Endothelial cell of umbilical vein (primary cell): Measurements from ENCODE around the gene PLA2G6. TPM values are rescaled to one million over a fixed set of nuclear protein-coding genes. Genes with fewer than 3 reads are reported as not detected.

Experiments
- BruUV-seq: library from RNA; stranded (reverse); fragments of 400-500 nt; replicated peaks from 2 replicates; lab custom pipeline; 2021; lab: Mats Ljungman, UMichigan
- CTCF ChIA-PET: fragments of 300-600, 350-600 bp; sonication (Branson Sonifier 250); formaldehyde crosslinking; loops from one replicate; lab custom pipeline; 2021; ENCODE audit warnings: antibody characterized with exemption, inconsistent platforms; lab: Charles Lee
- POLR2A ChIA-PET: fragments of 300-600, 350-600 bp; sonication (Branson Sonifier 250); formaldehyde crosslinking; loops from one replicate; lab custom pipeline; 2021; ENCODE audit warnings: antibody characterized with exemption, inconsistent platforms; lab: Charles Lee
- DNase-seq: peaks from one replicate; pipeline ENCODE4 v3.0.0-alpha.2; 2011; ENCODE audit warnings: low read depth, low spot score
- FAIRE-seq: peaks from 2 replicates; lab custom pipeline; 2011; peaks lifted over from hg19 to GRCh38; lab: Jason Lieb, UNC
- H2AFZ ChIP-seq: 2 replicates; pipeline ENCODE4 v1.6.0; 2012; ENCODE audit warnings: low read depth, low read length, control low read depth, inconsistent platforms
- H3K27ac ChIP-seq: 2 replicates; pipeline ENCODE4 v1.5.1; 2011; ENCODE audit warnings: low read depth, mild to moderate bottlenecking, control low read depth, low read length, moderate library complexity; ENCODE audit not compliant: insufficient read depth
- H3K27me3 ChIP-seq, 2 experiments: 2 replicates each; pipeline versions ENCODE4 v1.6.0 to v1.6.1; 2011; ENCODE audit warnings: low read length in 2 of 2, mixed read lengths in 1 of 2; ENCODE audit not compliant: control insufficient read depth in 2 of 2, insufficient read depth in 2 of 2
- H3K36me3 ChIP-seq, 2 experiments: 2 replicates in 1 of 2; 3 replicates in 1 of 2; pipeline ENCODE4 v1.5.1; 2011; ENCODE audit warnings: low read length in 2 of 2, mild to moderate bottlenecking in 1 of 2, moderate library complexity in 1 of 2; ENCODE audit not compliant: control insufficient read depth in 2 of 2, insufficient read depth in 2 of 2; ENCODE audit errors: extremely low read depth in 1 of 2
- H3K4me1 ChIP-seq: 3 replicates; pipeline ENCODE4 v1.5.1; 2011; ENCODE audit warnings: mild to moderate bottlenecking, low read length; ENCODE audit not compliant: control insufficient read depth, insufficient read depth; ENCODE audit errors: extremely low read depth
- H3K4me2 ChIP-seq: 2 replicates; pipeline ENCODE4 v1.6.1; 2011; ENCODE audit warnings: low read length, control low read depth, mixed read lengths; ENCODE audit not compliant: insufficient read depth
- H3K4me3 ChIP-seq, 3 experiments: fragments of 200-600 bp in 1 of 3; sonication (generic), shearing (Covaris generic) in 1 of 3; replicated peaks in 1 of 3; 2 replicates each; pipeline ENCODE4 v1.5.1; 2011 to 2016; ENCODE audit warnings: control low read depth in 3 of 3, low read length in 3 of 3, mild to moderate bottlenecking in 2 of 3, inconsistent platforms in 1 of 3, low read depth in 1 of 3, moderate library complexity in 1 of 3; ENCODE audit not compliant: insufficient read depth in 1 of 3
- H3K79me2 ChIP-seq: 2 replicates; pipeline ENCODE4 v1.6.0; 2012; ENCODE audit warnings: low read length, inconsistent platforms; ENCODE audit not compliant: control insufficient read depth, insufficient read depth
- H3K9ac ChIP-seq: replicated peaks from 2 replicates; pipeline ENCODE3; 2011; ENCODE audit warnings: low read length, control low read depth; ENCODE audit not compliant: insufficient read depth; ENCODE audit errors: extremely low read depth
- H3K9me1 ChIP-seq: replicated peaks from 3 replicates; pipeline ENCODE4 v1.6.0; 2011; ENCODE audit warnings: mild to moderate bottlenecking, low read length; ENCODE audit not compliant: control insufficient read depth, insufficient read depth; ENCODE audit errors: extremely low read depth
- H3K9me3 ChIP-seq: replicated peaks from 2 replicates; pipeline ENCODE4 v1.5.1; 2012; ENCODE audit warnings: low read length, inconsistent platforms; ENCODE audit not compliant: control insufficient read depth, insufficient read depth
- H4K20me1 ChIP-seq: replicated peaks from 2 replicates; pipeline ENCODE3; 2011; ENCODE audit warnings: mild to moderate bottlenecking, low read length; ENCODE audit not compliant: control insufficient read depth, insufficient read depth; ENCODE audit errors: extremely low read depth
- EZH2 ChIP-seq: IDR thresholded peaks from 2 replicates; pipeline ENCODE4 v1.6.1; 2012; ENCODE audit warnings: borderline replicate concordance, low read depth, mild to moderate bottlenecking, moderate library complexity, low read length, inconsistent platforms; ENCODE audit not compliant: severe bottlenecking
- GATA2 ChIP-seq: IDR thresholded peaks from 2 replicates; pipeline ENCODE4 v1.7.0; 2011; ENCODE audit warnings: low read depth, mild to moderate bottlenecking, moderate library complexity, mixed read lengths, low read length; ENCODE audit not compliant: insufficient read length, insufficient read depth
- MYC ChIP-seq: IDR thresholded peaks from one replicate; pipeline ENCODE4 v1.6.1; 2011; ENCODE audit warnings: mild to moderate bottlenecking, low read depth, low read length
- dilution Hi-C: fragments of 300-500 bp; cut with MboI; formaldehyde crosslinking; loops from one replicate; pipeline ENCODE4 v1.15.0; 2019; ENCODE audit warnings: low sequenced_read_pairs; ENCODE audit not compliant: extremely low pct_ligation_motif_present
- intact Hi-C: fragments of 100-400 bp; cut with micrococcal nuclease; formaldehyde crosslinking; loops from one replicate; pipeline ENCODE4 v1.10.0; 2022
- polyA plus RNA-seq, 4 experiments: library from polyadenylated mRNA; depleted of rRNA in 3 of 4; stranded (reverse) in 3 of 4; unstranded in 1 of 4; fragments of >200 nt; gene quantifications; 2 replicates each; pipeline versions ENCODE4 v1.2.1 to v1.2.3, GENCODE V29; 2011 to 2012; ENCODE audit warnings: missing spikeins in 1 of 4
- total RNA-seq: library from RNA; stranded (reverse); gene quantifications from 2 replicates; pipeline ENCODE4 v1.2.3, GENCODE V29; 2021
- TF ChIP-seq, protein P1 (sequence below), 2 donors: IDR thresholded peaks; 1 replicate in 1 of 2; 2 replicates in 1 of 2; pipeline ENCODE4 v1.5.1; 2011; ENCODE audit warnings: low read length in 2 of 2, mild to moderate bottlenecking in 2 of 2, moderate library complexity in 2 of 2, control low read depth in 1 of 2, inconsistent platforms in 1 of 2, low read depth in 1 of 2; ENCODE audit not compliant: insufficient read depth in 1 of 2; ENCODE audit errors: extremely low read depth in 1 of 2

Gene PLA2G6
- total and polyA plus RNA-seq, 2 donors (not counting 3 experiments of a cell fraction or from before 2014, with no cell fraction given) = 6.6 to 10.3 TPM

GRCh38 chr22:38211556-38211955 is 29.9 kb upstream of the PLA2G6 start:
- BruUV-seq = no TSS peak
- no peak for DNase-seq
- H3K9me1 ChIP-seq = no peaks in the 10 kb centered on the region
- peaks cover 74% of the 10 kb centered on the region for H3K79me2 ChIP-seq
- H3K27ac ChIP-seq = no peak overlapping the region
- TF ChIP-seq MYC = no peak
- TF ChIP-seq, protein P1, sequence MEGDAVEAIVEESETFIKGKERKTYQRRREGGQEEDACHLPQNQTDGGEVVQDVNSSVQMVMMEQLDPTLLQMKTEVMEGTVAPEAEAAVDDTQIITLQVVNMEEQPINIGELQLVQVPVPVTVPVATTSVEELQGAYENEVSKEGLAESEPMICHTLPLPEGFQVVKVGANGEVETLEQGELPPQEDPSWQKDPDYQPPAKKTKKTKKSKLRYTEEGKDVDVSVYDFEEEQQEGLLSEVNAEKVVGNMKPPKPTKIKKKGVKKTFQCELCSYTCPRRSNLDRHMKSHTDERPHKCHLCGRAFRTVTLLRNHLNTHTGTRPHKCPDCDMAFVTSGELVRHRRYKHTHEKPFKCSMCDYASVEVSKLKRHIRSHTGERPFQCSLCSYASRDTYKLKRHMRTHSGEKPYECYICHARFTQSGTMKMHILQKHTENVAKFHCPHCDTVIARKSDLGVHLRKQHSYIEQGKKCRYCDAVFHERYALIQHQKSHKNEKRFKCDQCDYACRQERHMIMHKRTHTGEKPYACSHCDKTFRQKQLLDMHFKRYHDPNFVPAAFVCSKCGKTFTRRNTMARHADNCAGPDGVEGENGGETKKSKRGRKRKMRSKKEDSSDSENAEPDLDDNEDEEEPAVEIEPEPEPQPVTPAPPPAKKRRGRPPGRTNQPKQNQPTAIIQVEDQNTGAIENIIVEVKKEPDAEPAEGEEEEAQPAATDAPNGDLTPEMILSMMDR (IDR thresholded peaks at IDR 0.05; ENCODE audit: extremely low read depth in 1 of 2, insufficient read depth in 1 of 2, low read depth in 1 of 2, low read length in 2 of 2) = no peak
- TF ChIP-seq GATA2 = no peak
- intact Hi-C loops = no loop called here
- no peaks in the 10 kb centered on the region for H3K27me3 ChIP-seq
- FAIRE-seq = no peak
- ChIA-PET POLR2A (no interaction called here), CTCF (interaction anchor here (1.7 to 2.3 kb wide), 3 partner anchors 97 to 159 kb away, joined by 6 to 16 read pairs (median 7); no protein-coding TSS in a partner anchor)
- no peak overlapping the region for H3K4me3 ChIP-seq
- H3K4me2 ChIP-seq = no peak overlapping the region
- peaks cover 9% of the 10 kb centered on the region for H3K4me1 ChIP-seq
- H3K36me3 ChIP-seq = peaks cover 19 to 21% of the 10 kb centered on the region in 2 experiments
- H4K20me1 ChIP-seq = no peaks in the 10 kb centered on the region
- dilution Hi-C loops = no loop called here
- H3K9me3 ChIP-seq = no peaks in the 10 kb centered on the region
- no peak overlapping the region for H3K9ac ChIP-seq
- no peak overlapping the region for H2AFZ ChIP-seq

GRCh38 chr22:38208551-38208968 is 26.9 kb upstream of the PLA2G6 start:
- no peak overlapping the region for H3K4me2 ChIP-seq
- dilution Hi-C loops = no loop called here
- no TSS peak for BruUV-seq
- peaks cover 22% of the 10 kb centered on the region for H3K4me1 ChIP-seq
- intact Hi-C loops = no loop called here
- no peak overlapping the region for H3K27ac ChIP-seq
- ChIA-PET POLR2A (no interaction called here), CTCF (interaction anchor here (0.9 to 1.4 kb wide), 4 partner anchors 10 to 110 kb away, joined by 3 to 5 read pairs (median 3); no protein-coding TSS in a partner anchor)
- no peak overlapping the region for H3K9ac ChIP-seq
- DNase-seq (no peak), FAIRE-seq (no peak)
- H3K9me3 ChIP-seq = no peaks in the 10 kb centered on the region
- no peak overlapping the region for H3K4me3 ChIP-seq
- H2AFZ ChIP-seq = no peak overlapping the region
- no peaks in the 10 kb centered on the region for H3K27me3 ChIP-seq
- peaks cover 8 to 10% of the 10 kb centered on the region in 2 experiments for H3K36me3 ChIP-seq
- H4K20me1 ChIP-seq = no peaks in the 10 kb centered on the region
- H3K9me1 ChIP-seq = no peaks in the 10 kb centered on the region
- TF ChIP-seq, protein P1 (IDR thresholded peaks at IDR 0.05; ENCODE audit: extremely low read depth in 1 of 2, insufficient read depth in 1 of 2, low read depth in 1 of 2, low read length in 2 of 2) = no peak
- TF ChIP-seq EZH2 = no peak
- H3K79me2 ChIP-seq = peaks cover 94% of the 10 kb centered on the region
